D721Med (cell line): ENCODE data around the gene PLPP1.

Experiments used
- DNase-seq: peaks from one replicate; pipeline ENCODE4 v3.0.0; 2011; ENCODE audit warnings: low spot score; ENCODE audit not compliant: insufficient read length
- FAIRE-seq: peaks from 2 replicates; lab custom pipeline; 2011; peaks lifted over from hg19 to GRCh38; lab: Jason Lieb, UNC
- CTCF ChIP-seq: IDR thresholded peaks from 2 replicates; pipeline ENCODE4 v1.5.1; 2012; ENCODE audit warnings: mild to moderate bottlenecking, control low read depth; ENCODE audit not compliant: insufficient read depth; ENCODE audit errors: missing control alignments

The PLPP1 gene

GRCh38 chr5:55520117-55520839 is 14.5 kb downstream of the PLPP1 start:
- no peak for TF ChIP-seq CTCF
- FAIRE-seq, result no peak

GRCh38 chr5:55518831-55519390 is 15.9 kb downstream of the PLPP1 start:
- TF ChIP-seq CTCF, result no peak
- no peak for DNase-seq
- no peak for FAIRE-seq

More at GRCh38 chr5:55520117-55520839, 14.5 kb downstream of the PLPP1 start:
- DNase-seq, result no peak

- TF ChIP-seq CTCF, result no peak
- FAIRE-seq (no peak), DNase-seq (no peak)
Observed at GRCh38 chr5:55517804-55518203, 17.0 kb downstream of the PLPP1 start.

- no peak for TF ChIP-seq CTCF
- DNase-seq (no peak), FAIRE-seq (no peak)
Observed at GRCh38 chr5:55511010-55511409, 23.8 kb downstream of the PLPP1 start.

- no peak for TF ChIP-seq CTCF
- FAIRE-seq (no peak), DNase-seq (no peak)
Observed at GRCh38 chr5:55510523-55510880, 24.3 kb downstream of the PLPP1 start.

- DNase-seq (no peak), FAIRE-seq (no peak)
- no peak for TF ChIP-seq CTCF
Observed at GRCh38 chr5:55509796-55510522, 24.8 kb downstream of the PLPP1 start.
